ENCODE results near the gene FKBP9. TPM values are rescaled to one million over a fixed set of nuclear protein-coding genes. Genes with fewer than 3 reads are reported as not detected.
A peak's percentile ranks its signal among the peaks of the same experiment; 100 is the strongest.

The FKBP9 gene
- total and polyA plus RNA-seq, 11 donors = 37.1 to 146 (median 121) TPM

GRCh38 chr7:32937344-32938174 is 19.7 kb upstream of the FKBP9 start:
- Histone ChIP-seq H3K9me3 (no peaks in the 10 kb centered on the region), H3K27ac (peak overlapping the region; percentile 27 to 62 (median 56)), H3K4me3 (peak overlapping the region in 1 of 12 donors; percentile 12), H3K36me3 (peaks cover 0 to 18% (median 11%) of the 10 kb centered on the region in 9 donors), H3K27me3 (no peaks in the 10 kb centered on the region), H3K4me1 (peaks cover 3 to 50% (median 30%) of the 10 kb centered on the region in 12 donors)
- WGBS, 4 donors = 32 to 50% (median 44%) methylated on average over 10 of the region's 10 CpGs
- intact Hi-C loops (cut with DNase I) = loop anchor here in 3 of 10 donors (5.0 kb wide), 1 partner anchor 45 kb away; the partner anchor contains the start of gene KBTBD2 (in 3 of the 3)
- no peak for TF ChIP-seq CTCF (IDR thresholded peaks at IDR 0.05)
- no peak for TF ChIP-seq POLR2A (IDR thresholded peaks at IDR 0.05)
- ATAC-seq (peak; percentile 49 to 66 (median 57)), DNase-seq (peak in 4 of 5 donors; percentile 55 to 81 (median 71))

- Histone ChIP-seq H3K4me3 (peak overlapping the region in 11 of 12 donors; percentile 61 to 95 (median 80)), H3K36me3 (peaks cover 0 to 2% (median 0%) of the 10 kb centered on the region in 9 donors), H3K9me3 (peaks cover 0 to 7% (median 0%) of the 10 kb centered on the region in 12 donors), H3K27ac (peak overlapping the region in 11 of 12 donors; percentile 90 to 99 (median 97)), H3K27me3 (no peaks in the 10 kb centered on the region), H3K4me1 (peaks cover 3 to 56% (median 33%) of the 10 kb centered on the region in 12 donors)
- TF ChIP-seq POLR2A (IDR thresholded peaks at IDR 0.05) = no peak
- no peak for TF ChIP-seq CTCF (IDR thresholded peaks at IDR 0.05)
- 21 to 32% (median 27%) methylated on average over 5 of the region's 5 CpGs for WGBS, 4 donors
- DNase-seq (no peak), ATAC-seq (no peak)
- intact Hi-C loops (cut with DNase I) = loop anchor here in 9 of 10 donors (5.0 to 10.0 kb wide), 10 partner anchors 49 to 166 kb away; partner anchors contain the start of genes KBTBD2 (in 3 of the 9) and RP9 (in 1 of the 9)
Measured at GRCh38 chr7:32941181-32941580, 16.1 kb upstream of the FKBP9 start.

- no peak for TF ChIP-seq CTCF (IDR thresholded peaks at IDR 0.05)
- TF ChIP-seq POLR2A (IDR thresholded peaks at IDR 0.05) = no peak
- Histone ChIP-seq H3K27me3 (no peaks in the 10 kb centered on the region), H3K36me3 (peaks cover 0 to 2% (median 0%) of the 10 kb centered on the region in 9 donors), H3K9me3 (peaks cover 0 to 7% (median 0%) of the 10 kb centered on the region in 12 donors), H3K27ac (peak overlapping the region; percentile 84 to 99 (median 97)), H3K4me3 (peak overlapping the region; percentile 61 to 95 (median 83)), H3K4me1 (peaks cover 3 to 49% (median 28%) of the 10 kb centered on the region in 12 donors)
- intact Hi-C loops (cut with DNase I) = loop anchor here (2.0 to 10.0 kb wide), 15 partner anchors 15 to 165 kb away; partner anchors contain the start of genes KBTBD2 (in 4 of the 10), FKBP9 (in 1 of the 10) and RP9 (in 1 of the 10)
- WGBS, 4 donors = 2 to 5% (median 3%) methylated on average over 22 of the region's 22 CpGs
- ATAC-seq (peak in 3 of 4 donors; percentile 2 to 27 (median 9)), DNase-seq (no peak)
Measured at GRCh38 chr7:32941681-32942414, 15.4 kb upstream of the FKBP9 start.

Data from heart left ventricle (tissue), 16 donors.